Stomach (tissue), 4 donors: Measurements from ENCODE around the gene PIK3C2B.

Experiments
- POLR2A ChIP-seq, 4 donors: fragments of 450-650 bp; IDR thresholded peaks; one replicate each; pipeline ENCODE4 v1.6.1; 2016; ENCODE audit warnings: antibody characterized with exemption in 4 of 4, control low read depth in 2 of 4, mild to moderate bottlenecking in 1 of 4, moderate library complexity in 1 of 4
- TF ChIP-seq, protein P1 (sequence below), 7 experiments: fragments of 450-650 bp in 4 of 7; fragments of 200-600 bp in 3 of 7; sonication (generic) in 3 of 7; IDR thresholded peaks; one replicate each; pipeline ENCODE4 v1.5.1; 2016 to 2019; ENCODE audit warnings: antibody characterized with exemption in 7 of 7, control low read depth in 2 of 7, mild to moderate bottlenecking in 1 of 7

DNA sequence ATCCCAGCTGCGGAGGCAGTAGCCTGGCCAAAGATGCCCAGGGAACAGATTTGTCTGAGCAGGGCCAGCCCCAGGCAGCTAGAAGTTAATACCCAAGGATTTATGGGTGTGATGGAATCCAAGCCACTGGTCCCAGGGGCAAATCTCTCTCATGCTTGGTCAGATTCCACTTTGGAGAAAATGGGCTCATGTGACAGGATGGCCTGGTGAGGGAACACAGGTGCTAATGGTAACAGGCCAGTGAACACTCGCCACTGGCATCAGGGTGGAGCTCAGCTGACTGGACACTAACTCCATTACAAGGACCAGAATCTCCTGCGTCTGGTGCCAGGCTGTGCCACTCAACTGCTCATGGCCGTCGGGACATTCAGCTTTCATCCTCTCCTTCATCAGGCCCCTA is 33.6 kb upstream of the PIK3C2B start:
- TF ChIP-seq, protein P1, sequence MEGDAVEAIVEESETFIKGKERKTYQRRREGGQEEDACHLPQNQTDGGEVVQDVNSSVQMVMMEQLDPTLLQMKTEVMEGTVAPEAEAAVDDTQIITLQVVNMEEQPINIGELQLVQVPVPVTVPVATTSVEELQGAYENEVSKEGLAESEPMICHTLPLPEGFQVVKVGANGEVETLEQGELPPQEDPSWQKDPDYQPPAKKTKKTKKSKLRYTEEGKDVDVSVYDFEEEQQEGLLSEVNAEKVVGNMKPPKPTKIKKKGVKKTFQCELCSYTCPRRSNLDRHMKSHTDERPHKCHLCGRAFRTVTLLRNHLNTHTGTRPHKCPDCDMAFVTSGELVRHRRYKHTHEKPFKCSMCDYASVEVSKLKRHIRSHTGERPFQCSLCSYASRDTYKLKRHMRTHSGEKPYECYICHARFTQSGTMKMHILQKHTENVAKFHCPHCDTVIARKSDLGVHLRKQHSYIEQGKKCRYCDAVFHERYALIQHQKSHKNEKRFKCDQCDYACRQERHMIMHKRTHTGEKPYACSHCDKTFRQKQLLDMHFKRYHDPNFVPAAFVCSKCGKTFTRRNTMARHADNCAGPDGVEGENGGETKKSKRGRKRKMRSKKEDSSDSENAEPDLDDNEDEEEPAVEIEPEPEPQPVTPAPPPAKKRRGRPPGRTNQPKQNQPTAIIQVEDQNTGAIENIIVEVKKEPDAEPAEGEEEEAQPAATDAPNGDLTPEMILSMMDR (IDR thresholded peaks at IDR 0.05), result no peak
- TF ChIP-seq POLR2A (IDR thresholded peaks at IDR 0.05), result no peak
